DND-41 (cell line): ENCODE measurements around the gene CTSC.

Experiments used
- EZH2 ChIP-seq: IDR thresholded peaks from 3 replicates; pipeline ENCODE4 v1.6.1; 2012; ENCODE audit warnings: borderline replicate concordance, low read depth, mild to moderate bottlenecking, moderate library complexity, low read length, inconsistent platforms; ENCODE audit not compliant: severe bottlenecking
- TF ChIP-seq, protein P1 (sequence below): IDR thresholded peaks from 2 replicates; pipeline ENCODE4 v1.5.1; 2012; ENCODE audit warnings: borderline replicate concordance, low read length, moderate library complexity, mild to moderate bottlenecking; ENCODE audit not compliant: poor library complexity, severe bottlenecking; ENCODE audit errors: extremely low read depth

DNA sequence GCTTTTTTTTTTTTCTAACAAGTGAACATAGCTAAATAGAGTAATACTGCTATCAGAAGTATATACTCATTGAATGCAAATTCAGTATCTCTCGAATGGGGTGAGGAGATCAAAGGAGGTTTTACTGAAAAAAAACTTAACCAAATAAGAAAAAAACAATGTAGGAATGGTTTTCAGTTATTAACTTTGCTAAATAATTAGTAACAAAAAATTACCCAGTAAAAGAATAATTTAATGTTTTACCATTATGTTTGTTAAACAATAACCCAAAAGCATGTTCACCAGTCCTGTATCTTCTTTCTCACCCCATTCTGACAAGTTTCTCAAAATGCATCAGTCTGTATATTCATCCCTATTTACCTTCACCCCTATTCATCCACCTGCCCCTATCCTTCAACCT lies 22.6 kb upstream of the CTSC start:
- TF ChIP-seq EZH2: no peak
- TF ChIP-seq, protein P1, sequence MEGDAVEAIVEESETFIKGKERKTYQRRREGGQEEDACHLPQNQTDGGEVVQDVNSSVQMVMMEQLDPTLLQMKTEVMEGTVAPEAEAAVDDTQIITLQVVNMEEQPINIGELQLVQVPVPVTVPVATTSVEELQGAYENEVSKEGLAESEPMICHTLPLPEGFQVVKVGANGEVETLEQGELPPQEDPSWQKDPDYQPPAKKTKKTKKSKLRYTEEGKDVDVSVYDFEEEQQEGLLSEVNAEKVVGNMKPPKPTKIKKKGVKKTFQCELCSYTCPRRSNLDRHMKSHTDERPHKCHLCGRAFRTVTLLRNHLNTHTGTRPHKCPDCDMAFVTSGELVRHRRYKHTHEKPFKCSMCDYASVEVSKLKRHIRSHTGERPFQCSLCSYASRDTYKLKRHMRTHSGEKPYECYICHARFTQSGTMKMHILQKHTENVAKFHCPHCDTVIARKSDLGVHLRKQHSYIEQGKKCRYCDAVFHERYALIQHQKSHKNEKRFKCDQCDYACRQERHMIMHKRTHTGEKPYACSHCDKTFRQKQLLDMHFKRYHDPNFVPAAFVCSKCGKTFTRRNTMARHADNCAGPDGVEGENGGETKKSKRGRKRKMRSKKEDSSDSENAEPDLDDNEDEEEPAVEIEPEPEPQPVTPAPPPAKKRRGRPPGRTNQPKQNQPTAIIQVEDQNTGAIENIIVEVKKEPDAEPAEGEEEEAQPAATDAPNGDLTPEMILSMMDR: no peak
